K562 (cell line): ENCODE results near the gene ZNF485. TPM values are rescaled to one million over a fixed set of nuclear protein-coding genes. Genes with fewer than 3 reads are reported as not detected.

Source experiments
- ATAC-seq: fragments of 200-7000 bp; cut with Tn5 transposase; 3 replicates; pipeline ENCODE4 v1.9.1; 2020; ENCODE audit warnings: moderate library complexity
- BruUV-seq: library from RNA; stranded (reverse); fragments of 400-500 nt; replicated peaks from 2 replicates; lab custom pipeline; 2021; lab: Mats Ljungman, UMichigan
- CTCF ChIA-PET: fragments of 300-600 bp; formaldehyde crosslinking; extraction: SDS; loops from one replicate; lab custom pipeline; 2021; ENCODE audit warnings: low intra/inter-chr PET ratio; lab: Yijun Ruan, JAX
- POLR2A ChIA-PET: fragments of 300-600, 350-650 bp; sonication (Branson Sonifier 250); formaldehyde crosslinking; extraction: SDS; loops from one replicate; lab custom pipeline; 2021; ENCODE audit warnings: antibody characterized with exemption, inconsistent platforms; lab: Yijun Ruan, JAX
- DNase-seq, 4 experiments: peaks; one replicate each; pipeline versions ENCODE4 v3.0.0 to v3.0.0-alpha.2; 2011 to 2018; ENCODE audit warnings: low spot score in 3 of 4, mixed read lengths in 3 of 4; ENCODE audit errors: extremely low read depth in 1 of 4
- FAIRE-seq: peaks from 2 replicates; lab custom pipeline; 2011; peaks lifted over from hg19 to GRCh38; lab: Jason Lieb, UNC
- H2AFZ ChIP-seq: 2 replicates; pipeline ENCODE4 v1.6.0; 2011; ENCODE audit warnings: low read depth, low read length, control low read depth, inconsistent platforms
- H3K27ac ChIP-seq: fragments of 200-600 bp; 3 replicates; pipeline ENCODE4 v1.8.0; 2011; ENCODE audit warnings: low read depth, mild to moderate bottlenecking, control low read depth, inconsistent platforms, low read length, moderate library complexity, mixed read lengths; ENCODE audit errors: extremely low read depth
- H3K27me3 ChIP-seq, 2 experiments: fragments of 300-600 bp in 1 of 2; 2 replicates in 1 of 2; 3 replicates in 1 of 2; pipeline versions ENCODE4 v1.6.0 to v1.8.0; 2011; ENCODE audit warnings: inconsistent platforms in 2 of 2, low read length in 2 of 2, mild to moderate bottlenecking in 1 of 2, mixed read lengths in 1 of 2, moderate library complexity in 1 of 2; ENCODE audit not compliant: control insufficient read depth in 2 of 2, insufficient read depth in 2 of 2
- H3K36me3 ChIP-seq: fragments of 300-600 bp; 3 replicates; pipeline ENCODE4 v1.8.0; 2011; ENCODE audit warnings: mild to moderate bottlenecking, low read length, inconsistent platforms; ENCODE audit not compliant: control insufficient read depth, insufficient read depth
- H3K4me1 ChIP-seq, 2 experiments: fragments of 200-600 bp in 1 of 2; replicated peaks in 1 of 2; 2 replicates in 1 of 2; 3 replicates in 1 of 2; pipeline versions ENCODE4 v1.5.1 to v1.8.0; 2011; ENCODE audit warnings: inconsistent platforms in 2 of 2, low read length in 2 of 2, mild to moderate bottlenecking in 1 of 2, mixed read lengths in 1 of 2, moderate library complexity in 1 of 2; ENCODE audit not compliant: control insufficient read depth in 2 of 2, insufficient read depth in 2 of 2
- H3K4me2 ChIP-seq: 2 replicates; pipeline ENCODE4 v1.6.1; 2011; ENCODE audit warnings: low read length, control low read depth, inconsistent platforms, mixed read lengths; ENCODE audit not compliant: insufficient read depth
- H3K4me3 ChIP-seq: fragments of 200-600 bp; sonication (generic), shearing (Covaris generic); 2 replicates; pipeline ENCODE4 v1.5.1; 2016; ENCODE audit warnings: control low read depth, inconsistent platforms
- H3K79me2 ChIP-seq: fragments of 200-600 bp; 3 replicates; pipeline ENCODE4 v1.8.0; 2011; ENCODE audit warnings: low read length, inconsistent platforms; ENCODE audit not compliant: control insufficient read depth, insufficient read depth
- H3K9ac ChIP-seq, 2 experiments: 2 replicates each; pipeline versions ENCODE4 v1.6.0 to v1.6.1; 2011; ENCODE audit warnings: low read depth in 2 of 2, low read length in 2 of 2, control low read depth in 1 of 2, inconsistent platforms in 1 of 2, mild to moderate bottlenecking in 1 of 2, mixed read lengths in 1 of 2; ENCODE audit not compliant: insufficient read depth in 1 of 2
- H3K9me1 ChIP-seq: one replicate; pipeline ENCODE4 v1.6.0; 2011; ENCODE audit warnings: inconsistent platforms, mild to moderate bottlenecking, low read length, moderate library complexity; ENCODE audit not compliant: control insufficient read depth, insufficient read depth
- H3K9me3 ChIP-seq: replicated peaks from 2 replicates; pipeline ENCODE4 v1.5.1; 2011; ENCODE audit warnings: low read depth, low read length, inconsistent platforms; ENCODE audit not compliant: control insufficient read depth, insufficient read depth
- H4K20me1 ChIP-seq: replicated peaks from 2 replicates; pipeline ENCODE4 v1.6.1; 2011; ENCODE audit warnings: low read length, inconsistent platforms, mixed read lengths; ENCODE audit not compliant: control insufficient read depth, insufficient read depth
- C11orf30 ChIP-seq: fragments of 450-650 bp; IDR thresholded peaks from 2 replicates; pipeline ENCODE4 v1.6.1; 2016; ENCODE audit warnings: low read depth, mild to moderate bottlenecking
- EHMT2 ChIP-seq: fragments of 450-650 bp; IDR thresholded peaks from 2 replicates; pipeline ENCODE4 v1.6.1; 2018; ENCODE audit warnings: antibody characterized with exemption
- FOXM1 ChIP-seq, 2 experiments: fragments of 450-650 bp in 1 of 2; sonication (generic) in 1 of 2; formaldehyde crosslinking in 1 of 2; IDR thresholded peaks; 2 replicates each; pipeline versions ENCODE4 v1.6.1 to v1.9.0; 2017 to 2022; ENCODE audit warnings: low read depth in 2 of 2, mild to moderate bottlenecking in 2 of 2, missing genetic modification reagents in 1 of 2, moderate library complexity in 1 of 2
- NCOA1 ChIP-seq: fragments of 450-650 bp; IDR thresholded peaks from 2 replicates; pipeline ENCODE4 v1.6.1; 2016; ENCODE audit warnings: low read depth
- PHF21A ChIP-seq: fragments of 450-650 bp; IDR thresholded peaks from 2 replicates; pipeline ENCODE4 v1.6.1; 2017; ENCODE audit warnings: low read depth, borderline replicate concordance
- SMARCC2 ChIP-seq: fragments of 450-650 bp; IDR thresholded peaks from 2 replicates; pipeline ENCODE4 v1.6.1; 2017; ENCODE audit warnings: antibody characterized with exemption, moderate library complexity, mild to moderate bottlenecking, low read depth
- SNRNP70 ChIP-seq: fragments of 200-400 bp; formaldehyde crosslinking; optimal IDR thresholded peaks from 2 replicates; pipeline ENCODE3; 2017; ENCODE audit warnings: low read depth, low read length
- TGIF2 ChIP-seq: sonication (generic); formaldehyde crosslinking; IDR thresholded peaks from 2 replicates; pipeline ENCODE4 v1.8.1; 2022; ENCODE audit warnings: mild to moderate bottlenecking, missing genetic modification reagents, moderate library complexity
- ZNF449 ChIP-seq: fragments of 250-450 bp; sonication (Bioruptor Pico); IDR thresholded peaks from 2 replicates; pipeline ENCODE4 v1.8.0; 2022; ENCODE audit warnings: moderate library complexity, mild to moderate bottlenecking, inconsistent platforms
- ZNF57 ChIP-seq: fragments of 450-650 bp; formaldehyde crosslinking; IDR thresholded peaks from 2 replicates; pipeline ENCODE4 v1.4.0; 2020; ENCODE audit warnings: mild to moderate bottlenecking, moderate library complexity
- WGBS: fragments of 100-300 bp; shearing (Covaris generic); methylation state at CpG from one replicate; pipeline ENCODE4 v1.1.6; 2016; ENCODE audit warnings: low coverage, mixed read lengths; ENCODE audit not compliant: insufficient coverage; ENCODE audit errors: missing lambda C conversion rate; 5-methylcytosine and 5-hydroxymethylcytosine counted together
- in situ Hi-C: fragments of 300-500 bp; cut with MboI; formaldehyde crosslinking; loops from 4 replicates; pipeline ENCODE4 v1.15.0; 2018; ENCODE audit warnings: inconsistent platforms, mixed read lengths
- intact Hi-C: fragments of 100-400 bp; cut with micrococcal nuclease; formaldehyde crosslinking; loops from 2 replicates; pipeline ENCODE4 v1.14.2; 2022
- polyA plus RNA-seq, 8 experiments: library from polyadenylated mRNA; depleted of rRNA in 4 of 8; stranded (reverse) in 5 of 8; unstranded in 3 of 8; fragments of >200 nt; fragmentation: Nextera tagmentation in 2 of 8; fragmentation: Illumina TruSeq in 1 of 8; extraction: Ambion mirVana in 2 of 8; extraction: Trizol in 1 of 8; gene quantifications; 2 replicates each; pipeline versions ENCODE4 v1.2.1 to v1.2.3, GENCODE V29; 2011 to 2014; ENCODE audit warnings: inconsistent platforms in 1 of 8, missing spikeins in 1 of 8
- total RNA-seq, 7 experiments: library from RNA; depleted of rRNA in 6 of 7; stranded (reverse); fragments of >200 nt in 6 of 7; fragmentation: Illumina TruSeq in 2 of 7; extraction: Trizol in 2 of 7; gene quantifications; 2 replicates each; pipeline versions ENCODE4 v1.2.1 to v1.2.3, GENCODE V29; 2011 to 2021; ENCODE audit warnings: low replicate concordance in 1 of 7
- TF ChIP-seq, protein P1 (sequence below): fragments of 250-450 bp; sonication (Bioruptor Pico); IDR thresholded peaks from 2 replicates; pipeline ENCODE4 v1.5.0; 2021

The ZNF485 gene
- total and polyA plus RNA-seq, 9 of the 15 experiments (the other 6 are each of a cell fraction or from before 2014, with no cell fraction given) = 8.0 to 18.7 (median 11.9) TPM

DNA sequence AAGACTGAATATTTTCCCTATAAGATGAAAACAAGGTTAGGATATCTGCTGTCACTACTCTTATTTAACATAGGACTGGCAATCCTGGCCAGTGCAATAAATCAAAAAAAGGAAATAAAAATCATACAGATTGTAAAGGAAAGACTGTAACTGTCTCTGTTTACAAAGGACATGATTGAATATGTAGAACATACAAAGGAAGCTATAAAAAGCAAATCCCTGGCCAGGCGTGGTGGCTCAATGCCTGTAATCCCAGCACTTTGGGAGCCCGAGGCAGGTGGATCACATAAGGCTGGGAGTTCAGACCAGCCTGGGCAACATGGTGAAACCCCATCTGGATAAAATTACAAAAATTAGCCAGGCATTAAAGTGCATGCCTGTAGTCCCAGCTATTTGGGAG lies 15.8 kb downstream of the ZNF485 start (continued):
- TF ChIP-seq, protein P1, sequence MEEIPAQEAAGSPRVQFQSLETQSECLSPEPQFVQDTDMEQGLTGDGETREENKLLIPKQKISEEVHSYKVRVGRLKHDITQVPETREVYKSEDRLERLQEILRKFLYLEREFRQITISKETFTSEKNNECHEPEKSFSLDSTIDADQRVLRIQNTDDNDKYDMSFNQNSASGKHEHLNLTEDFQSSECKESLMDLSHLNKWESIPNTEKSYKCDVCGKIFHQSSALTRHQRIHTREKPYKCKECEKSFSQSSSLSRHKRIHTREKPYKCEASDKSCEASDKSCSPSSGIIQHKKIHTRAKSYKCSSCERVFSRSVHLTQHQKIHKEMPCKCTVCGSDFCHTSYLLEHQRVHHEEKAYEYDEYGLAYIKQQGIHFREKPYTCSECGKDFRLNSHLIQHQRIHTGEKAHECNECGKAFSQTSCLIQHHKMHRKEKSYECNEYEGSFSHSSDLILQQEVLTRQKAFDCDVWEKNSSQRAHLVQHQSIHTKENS (CRISPR knock-in tag) = no peak
- TF ChIP-seq ZNF449 (CRISPR knock-in tag) = no peak
- TF ChIP-seq SNRNP70 = no peak
- no peak for TF ChIP-seq SMARCC2
- no peak for TF ChIP-seq TGIF2 (CRISPR knock-in tag)
- no peak for TF ChIP-seq PHF21A
- no peak for TF ChIP-seq C11orf30
- TF ChIP-seq, all 486 proteins: peak for 0

- 25% methylated on average over 3 of the region's 3 CpGs for whole genome bisulfite sequencing
- in situ Hi-C loops (no loop called here), intact Hi-C loops (no loop called here)
- no peak overlapping the region for H3K27ac ChIP-seq
- no peaks in the 10 kb centered on the region for H3K36me3 ChIP-seq
- no peaks in the 10 kb centered on the region for H4K20me1 ChIP-seq
- no TSS peak for BruUV-seq
- POLR2A ChIA-PET = interaction anchor here (0.7 kb wide), 1 partner anchor 1357 kb away, joined by 3 read pairs; no protein-coding TSS in a partner anchor
- no peak overlapping the region for H3K4me3 ChIP-seq
- H2AFZ ChIP-seq = no peak overlapping the region
- H3K79me2 ChIP-seq = no peaks in the 10 kb centered on the region
- ATAC-seq (peak; percentile 66), FAIRE-seq (peak; percentile 61), DNase-seq (peak in 2 of 4 experiments; percentile 33 to 42)
- no peaks in the 10 kb centered on the region; the same call in none of the 2 replicates for H3K9me3 ChIP-seq
- H3K9ac ChIP-seq = no peak overlapping the region
- peak overlapping the region; percentile 32 for H3K4me2 ChIP-seq
- H3K9me1 ChIP-seq = no peaks in the 10 kb centered on the region
- no peaks in the 10 kb centered on the region for H3K27me3 ChIP-seq
- peaks cover 0 to 7% of the 10 kb centered on the region in 2 experiments; a peak in 2 of 5 replicates for H3K4me1 ChIP-seq
- CTCF ChIA-PET = no interaction called here
- TF ChIP-seq EHMT2 = 0 out of 2 replicates have a peak, but pooled peaks have one; percentile 19
- peak; percentile 90 for TF ChIP-seq FOXM1 (IDR thresholded peaks at IDR 0.05; ENCODE audit: low read depth)
- no peak for TF ChIP-seq FOXM1 (CRISPR knock-in tag; IDR thresholded peaks at IDR 0.05; ENCODE audit: low read depth)
- TF ChIP-seq NCOA1 = 0 out of 2 replicates have a peak, but pooled peaks have one; percentile 38
- no peak for TF ChIP-seq ZNF57 (CRISPR knock-in tag)
Measured at GRCh38 chr10:43623351-43623750, 17.1 kb downstream of the ZNF485 start.
